Muscle of arm (tissue), 12 donors: ENCODE results near the gene CGNL1. TPM values are rescaled to one million over a fixed set of nuclear protein-coding genes. Genes with fewer than 3 reads are reported as not detected.

Experiments
- DNase-seq: peaks from one replicate; pipeline ENCODE4 v3.0.0-alpha.2; 2013
- polyA plus RNA-seq, 12 donors: library from polyadenylated mRNA; unstranded; fragments of 120-200 nt; gene quantifications; one replicate each; pipeline ENCODE4 v1.2.1, GENCODE V29; 2013; ENCODE audit not compliant: insufficient read length in 12 of 12

The CGNL1 gene
- polyA plus RNA-seq, 12 donors: 7.2 to 20.3 (median 8.8) TPM; not detected in 1

GRCh38 chr15:57548835-57549234 is 172.5 kb downstream of the CGNL1 start:
- DNase-seq: no peak

GRCh38 chr15:57549935-57550334 is 173.6 kb downstream of the CGNL1 start:
- DNase-seq: no peak

GRCh38 chr15:57550640-57551039 is 174.3 kb downstream of the CGNL1 start:
- DNase-seq: no peak

GRCh38 chr15:57551715-57552677 is 175.7 kb downstream of the CGNL1 start:
- DNase-seq: no peak

- no peak for DNase-seq
Observed at GRCh38 chr15:57552678-57553334, 176.5 kb downstream of the CGNL1 start.

GRCh38 chr15:57553526-57553925 is 177.2 kb downstream of the CGNL1 start:
- DNase-seq: no peak

GRCh38 chr15:57554063-57554811 is 177.9 kb downstream of the CGNL1 start:
- no peak for DNase-seq

- DNase-seq: no peak
Observed at GRCh38 chr15:57554812-57555179, 178.5 kb downstream of the CGNL1 start.

- DNase-seq: no peak
Observed at GRCh38 chr15:57555270-57555669, 179.0 kb downstream of the CGNL1 start.

- no peak for DNase-seq
Observed at GRCh38 chr15:57556040-57556439, 179.7 kb downstream of the CGNL1 start.

GRCh38 chr15:57557267-57557666 is 181.0 kb downstream of the CGNL1 start:
- no peak for DNase-seq

- no peak for DNase-seq
Observed at GRCh38 chr15:57557810-57558209, 181.5 kb downstream of the CGNL1 start.

GRCh38 chr15:57559875-57560274 is 183.6 kb downstream of the CGNL1 start:
- DNase-seq: no peak

GRCh38 chr15:57561041-57561711 is 184.9 kb downstream of the CGNL1 start:
- DNase-seq: peak; percentile 80

- DNase-seq: no peak
Observed at GRCh38 chr15:57562196-57562769, 186.0 kb downstream of the CGNL1 start.

GRCh38 chr15:57563416-57563815 is 187.1 kb downstream of the CGNL1 start:
- no peak for DNase-seq

GRCh38 chr15:57565311-57565710 is 189.0 kb downstream of the CGNL1 start:
- no peak for DNase-seq

GRCh38 chr15:57566834-57567233 is 190.5 kb downstream of the CGNL1 start:
- DNase-seq: no peak

GRCh38 chr15:57567891-57568290 is 191.6 kb downstream of the CGNL1 start:
- DNase-seq: no peak

- no peak for DNase-seq
Observed at GRCh38 chr15:57568299-57568698, 192.0 kb downstream of the CGNL1 start.

- DNase-seq: no peak
Observed at GRCh38 chr15:57570340-57570739, 194.0 kb downstream of the CGNL1 start.
